CD4-positive, alpha-beta T cell treated with Interleukin-17A for 1 hour (primary cell): ENCODE data around the gene CYGB.

ENCODE experiments used
- DNase-seq: peaks from one replicate; pipeline ENCODE4 v3.0.0-alpha.2; 2020

Gene CYGB

GRCh38 chr17:76549215-76549518, 11.7 kb upstream of the CYGB start:
- no peak for DNase-seq

DNA sequence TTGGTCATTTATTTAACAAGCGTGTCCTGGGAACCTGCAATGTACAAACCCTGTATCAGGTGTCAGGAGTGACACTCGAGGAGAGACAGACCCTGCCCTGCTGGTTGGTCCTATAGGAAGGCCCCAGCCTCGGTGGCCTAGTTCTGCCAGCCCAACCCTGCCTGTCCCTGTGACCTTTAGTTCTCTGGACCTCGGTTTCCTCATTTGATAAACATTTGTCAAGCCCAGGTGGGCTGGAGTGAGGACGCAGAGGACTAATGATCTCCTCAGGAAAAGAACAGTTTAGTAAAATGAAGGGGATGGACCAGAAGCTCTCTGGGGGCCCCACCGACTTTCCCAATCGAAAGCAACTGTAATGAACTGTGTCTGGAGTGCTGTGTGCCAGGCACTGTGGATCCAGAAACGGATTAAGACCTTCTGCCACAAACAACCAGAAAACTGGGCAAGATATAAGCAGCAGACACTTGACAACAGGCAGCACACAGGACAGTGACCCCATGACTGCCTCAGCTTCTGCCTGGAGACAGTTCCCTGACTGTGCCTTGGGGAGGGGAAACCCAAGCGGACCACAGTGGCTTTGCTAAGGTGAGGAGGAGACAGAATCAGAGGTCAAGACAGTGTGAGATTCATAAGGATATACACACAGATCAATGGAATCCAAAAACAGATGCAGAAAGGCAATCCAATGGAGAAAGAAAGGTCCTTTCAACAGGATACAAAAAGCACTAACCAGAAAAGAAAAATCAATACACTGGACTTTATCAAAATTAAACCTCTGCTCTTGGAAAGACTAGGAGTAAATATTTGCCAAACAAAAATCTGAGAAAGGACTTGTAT, 11.1 kb upstream of the CYGB start:
- no peak for DNase-seq

- no peak for DNase-seq
Observed at GRCh38 chr17:76547642-76548202, 10.2 kb upstream of the CYGB start.

DNA sequence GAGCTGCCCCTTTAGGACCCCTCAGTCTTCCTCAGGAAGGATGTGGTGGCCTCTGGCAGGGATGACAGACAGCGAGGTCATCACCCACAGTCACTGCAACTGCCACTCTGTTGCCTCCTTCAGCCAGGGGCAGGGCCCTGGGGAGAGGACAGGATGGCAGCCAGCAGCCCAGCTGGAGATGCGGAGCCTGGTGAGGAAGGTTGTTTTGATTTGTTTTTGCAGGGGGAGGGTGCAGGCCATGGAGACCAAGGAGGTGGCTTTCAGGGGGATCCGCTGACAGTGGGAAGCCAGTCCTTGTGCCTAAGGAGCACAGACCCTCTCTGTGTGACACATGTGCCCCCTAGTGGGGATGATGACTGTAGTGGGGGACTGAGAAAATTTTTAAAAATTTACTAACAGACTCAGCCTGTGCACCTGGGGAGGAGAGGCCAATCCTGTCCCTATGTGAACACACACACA, 9.7 kb upstream of the CYGB start:
- peak; percentile 74 for DNase-seq

DNA sequence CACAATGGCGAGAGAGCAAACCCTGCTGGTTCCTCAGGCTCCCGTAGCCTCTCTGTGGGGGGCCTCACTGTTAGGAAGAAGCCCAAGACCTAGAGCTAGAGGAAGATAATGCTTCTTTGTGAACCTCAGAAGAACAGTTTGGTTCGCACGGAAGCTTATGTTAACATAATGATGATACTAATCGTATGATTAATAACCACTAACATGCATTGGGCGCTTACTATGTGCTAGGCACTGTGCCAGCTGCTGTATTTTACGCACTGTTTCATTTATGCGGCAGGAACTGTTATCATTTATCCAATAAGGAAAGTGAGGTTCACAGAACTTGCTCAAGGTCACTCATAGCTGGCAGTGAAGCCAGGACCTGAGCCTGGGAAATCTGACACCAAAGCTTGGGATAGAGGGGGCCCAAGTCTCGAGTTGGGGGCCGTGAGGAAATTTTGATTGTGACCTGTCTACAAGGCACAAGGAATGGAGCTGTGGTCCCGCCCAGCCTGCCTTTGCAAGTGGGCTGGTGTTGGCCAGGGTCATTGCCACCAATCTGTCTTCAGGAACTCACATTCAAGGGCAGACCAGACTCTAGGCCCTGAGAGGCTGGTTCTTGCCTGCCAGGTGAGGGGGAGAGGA, 9.2 kb upstream of the CYGB start:
- no peak for DNase-seq

DNA sequence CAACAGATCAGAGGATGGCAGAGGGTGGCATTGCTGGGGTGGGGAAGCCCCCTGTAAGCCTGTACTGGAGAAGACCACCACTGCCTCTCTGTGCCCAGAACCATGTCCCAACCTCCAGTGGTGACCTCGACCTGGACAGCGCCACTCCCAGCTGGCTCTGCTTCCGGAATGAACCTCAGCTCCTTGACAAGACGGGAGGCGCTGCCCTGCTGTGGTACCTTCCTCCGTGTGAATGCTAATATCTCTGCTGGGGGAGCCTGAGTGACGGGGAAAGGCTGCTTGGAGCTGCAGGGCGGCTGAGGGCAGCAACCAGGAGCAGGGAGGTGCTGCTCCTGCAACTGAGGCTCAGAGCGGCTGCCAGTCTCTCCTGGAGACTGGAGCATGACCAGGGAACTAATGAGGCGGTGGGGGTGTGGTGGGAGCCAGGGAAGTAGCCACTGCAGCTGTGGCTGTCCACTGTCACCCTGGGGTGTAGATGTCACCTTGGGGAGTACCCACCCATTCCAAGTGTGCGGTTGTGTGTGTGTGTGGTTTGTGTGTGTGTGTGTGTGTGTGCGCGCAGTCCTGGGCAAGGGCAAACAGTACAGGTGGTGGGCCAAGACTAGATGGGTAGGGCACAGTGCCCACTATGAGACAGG, 8.5 kb upstream of the CYGB start:
- DNase-seq, result no peak

GRCh38 chr17:76544546-76545365, 7.2 kb upstream of the CYGB start:
- DNase-seq, result no peak

- DNase-seq, result no peak
Observed at GRCh38 chr17:76543826-76544545, 6.5 kb upstream of the CYGB start.

DNA sequence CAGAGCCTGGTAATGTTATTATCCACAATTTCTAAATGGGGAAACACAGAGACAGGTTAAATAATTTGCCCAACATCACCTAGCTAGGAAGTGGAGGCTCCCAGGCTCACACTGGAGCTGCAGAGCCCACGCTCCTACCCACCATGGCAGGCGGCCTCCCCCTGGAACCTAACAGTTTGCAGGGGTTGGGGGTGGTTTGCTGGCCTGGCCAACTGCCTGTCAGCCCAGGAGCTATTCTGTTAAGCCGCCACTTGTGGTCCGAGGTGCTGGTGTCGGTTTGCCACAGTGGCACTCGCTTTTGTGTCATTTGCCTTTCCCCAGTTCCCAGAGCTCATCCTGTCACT, 5.9 kb upstream of the CYGB start:
- DNase-seq, result no peak

DNA sequence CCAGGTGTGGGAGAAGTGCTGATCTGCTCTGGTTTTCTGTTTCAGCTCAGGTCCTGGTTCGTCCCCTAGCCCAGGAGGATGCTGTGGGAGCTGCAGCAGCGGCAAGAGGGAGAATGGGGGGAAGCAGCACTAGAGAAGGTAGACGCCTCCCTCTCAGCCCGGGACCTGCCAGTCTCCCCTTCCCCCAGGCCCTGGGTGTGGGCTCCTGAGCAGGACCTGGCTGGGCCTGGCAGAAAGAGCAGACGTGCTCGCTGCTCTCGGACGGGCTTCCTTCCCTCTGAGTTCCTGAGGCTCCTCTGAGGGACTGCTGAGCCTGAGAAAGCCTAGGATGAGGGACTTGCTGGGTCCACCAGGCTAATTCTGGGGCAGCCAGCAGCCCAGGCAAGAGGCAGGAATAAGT, 5.5 kb upstream of the CYGB start:
- no peak for DNase-seq

- DNase-seq, result no peak
Observed at GRCh38 chr17:76542566-76542971, 5.1 kb upstream of the CYGB start.

GRCh38 chr17:76541739-76542454, 4.4 kb upstream of the CYGB start:
- DNase-seq, result no peak

GRCh38 chr17:76540381-76541300, 3.1 kb upstream of the CYGB start:
- no peak for DNase-seq

DNA sequence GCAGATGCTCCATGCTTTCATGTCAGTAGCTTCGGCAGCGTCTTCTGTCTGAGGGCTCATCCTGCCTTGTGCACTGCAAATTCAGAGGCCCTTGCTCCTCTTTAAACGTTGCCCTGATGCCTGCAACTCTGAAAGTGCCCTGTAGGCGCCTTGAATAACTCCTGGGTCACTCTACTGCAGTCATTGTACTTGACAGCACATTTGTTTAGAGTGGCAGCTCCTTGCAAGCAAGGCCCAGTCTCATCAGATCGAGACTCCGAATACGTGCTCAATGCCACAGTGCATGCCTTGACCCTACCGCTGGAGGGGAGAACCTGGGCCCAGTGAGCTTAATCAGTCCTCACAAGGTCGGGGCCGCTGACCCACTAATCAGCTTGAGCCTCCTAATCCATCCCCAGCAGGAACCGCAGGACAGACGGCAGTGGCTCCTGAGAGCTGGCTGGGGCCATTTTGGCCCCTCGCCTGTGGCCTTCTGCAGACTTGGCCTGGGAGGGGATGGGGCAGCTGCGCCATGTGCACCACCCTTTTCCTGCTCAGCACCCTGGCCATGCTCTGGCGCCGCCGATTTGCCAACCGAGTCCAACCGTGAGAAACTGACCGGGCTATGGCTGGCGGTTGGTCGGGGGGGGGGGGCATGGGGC, 2.2 kb upstream of the CYGB start, which contains the start of gene PRCD:
PRCD (plus strand) TSS at position 414 of the 641 bp plus-strand sequence; CDS start at position 512, 98 bp downstream.
- DNase-seq, result no peak

GRCh38 chr17:76538941-76539570, 1.5 kb upstream of the CYGB start:
- DNase-seq, result no peak

DNA sequence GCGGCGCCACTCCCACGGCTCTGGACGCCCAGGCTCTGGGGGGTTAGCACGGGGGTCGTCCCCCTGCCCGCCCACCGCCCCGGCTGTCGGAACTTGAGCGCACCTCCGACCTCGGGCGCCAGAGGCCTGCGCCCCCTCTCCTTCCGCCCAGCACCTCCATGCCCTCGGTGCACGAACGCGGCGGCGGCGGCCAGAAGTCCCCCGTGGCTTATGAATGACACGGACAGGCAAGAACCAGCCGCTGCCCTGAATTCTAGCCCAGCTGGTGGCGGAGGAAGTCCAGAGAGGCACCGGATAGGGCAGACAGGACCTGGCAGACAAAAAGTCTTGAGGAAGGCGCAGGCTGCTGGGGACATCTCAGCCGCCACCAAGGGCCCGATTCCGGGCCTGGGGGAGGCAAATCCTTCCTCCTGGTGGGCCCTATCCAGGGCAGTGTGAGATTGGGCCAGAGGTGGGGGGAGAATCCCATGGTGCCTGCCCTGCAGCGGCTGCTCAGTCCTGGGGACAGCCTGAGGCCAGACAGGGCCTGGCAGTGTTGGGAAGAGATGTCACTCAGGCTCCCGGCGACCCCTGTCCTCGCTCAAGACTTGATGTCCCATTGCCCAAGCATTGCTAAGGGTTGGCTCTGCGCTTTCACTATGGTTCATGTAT, 897 bp upstream of the CYGB start:
- DNase-seq, result no peak

GRCh38 chr17:76537288-76537577, 276 bp downstream of the CYGB start:
- DNase-seq, result no peak

GRCh38 chr17:76536511-76537287, 810 bp downstream of the CYGB start:
- no peak for DNase-seq
